Loucy (cell line): ENCODE results near the gene ACADSB.

Source experiments
- H2AFZ ChIP-seq: fragments of 200-600 bp; sonication (generic); 2 replicates; pipeline ENCODE4 v1.6.0; 2016; ENCODE audit warnings: antibody characterized with exemption, mild to moderate bottlenecking, low read length, moderate library complexity
- H3F3A ChIP-seq: fragments of 200-600 bp; 2 replicates; pipeline ENCODE4 v1.6.0; 2016; ENCODE audit warnings: antibody characterized with exemption, low read depth, mild to moderate bottlenecking
- H3K27me3 ChIP-seq: fragments of 200-600 bp; sonication (generic); 2 replicates; pipeline ENCODE4 v1.6.1; 2014; ENCODE audit warnings: low read length, mild to moderate bottlenecking; ENCODE audit not compliant: insufficient read depth, poor library complexity, severe bottlenecking
- H3K36me3 ChIP-seq: fragments of 200-600 bp; sonication (generic); 2 replicates; pipeline ENCODE4 v1.6.1; 2016; ENCODE audit warnings: low read length; ENCODE audit not compliant: insufficient read depth
- H3K4me1 ChIP-seq: fragments of 200-600 bp; sonication (generic); 2 replicates; pipeline ENCODE4 v1.5.1; 2014; ENCODE audit warnings: low read length, mild to moderate bottlenecking; ENCODE audit not compliant: insufficient read depth, poor library complexity, severe bottlenecking
- H3K4me2 ChIP-seq: fragments of 200-600 bp; sonication (generic); 2 replicates; pipeline ENCODE4 v1.6.0; 2014; ENCODE audit warnings: antibody characterized with exemption, low read length, low read depth, mild to moderate bottlenecking; ENCODE audit not compliant: poor library complexity, severe bottlenecking
- H3K4me3 ChIP-seq: fragments of 200-600 bp; sonication (generic); 2 replicates; pipeline ENCODE4 v1.5.1; 2014; ENCODE audit warnings: low read length, mild to moderate bottlenecking, mixed read lengths; ENCODE audit not compliant: poor library complexity, severe bottlenecking
- H3K79me2 ChIP-seq: fragments of 200-600 bp; sonication (generic); 2 replicates; pipeline ENCODE4 v1.6.1; 2014; ENCODE audit warnings: low read length; ENCODE audit not compliant: insufficient read depth
- H3K9ac ChIP-seq: fragments of 200-600 bp; sonication (generic); 2 replicates; pipeline ENCODE4 v1.6.0; 2014; ENCODE audit warnings: mild to moderate bottlenecking, low read depth, low read length, moderate library complexity; ENCODE audit not compliant: poor library complexity, severe bottlenecking
- H3K9me2 ChIP-seq: fragments of 200-600 bp; sonication (generic); replicated peaks from 2 replicates; pipeline ENCODE4 v1.6.1; 2016; ENCODE audit warnings: low read depth, low read length, mixed read lengths
- H3K9me3 ChIP-seq: fragments of 200-600 bp; sonication (generic); 2 replicates; pipeline ENCODE4 v1.6.1; 2014; ENCODE audit warnings: mild to moderate bottlenecking, antibody characterized with exemption, low read length, low read depth; ENCODE audit not compliant: insufficient read depth
- H4K20me1 ChIP-seq: fragments of 200-600 bp; sonication (generic); 2 replicates; pipeline ENCODE4 v1.6.0; 2014; ENCODE audit warnings: antibody characterized with exemption, low read length, mild to moderate bottlenecking; ENCODE audit not compliant: insufficient read depth, poor library complexity, severe bottlenecking
- CTCF ChIP-seq: fragments of 200-600 bp; sonication (generic); conservative IDR thresholded peaks from 2 replicates; pipeline ENCODE4 v1.5.1; 2014; ENCODE audit warnings: mild to moderate bottlenecking, antibody characterized with exemption, low read length
- EZH2phosphoT487 ChIP-seq: fragments of 200-600 bp; IDR thresholded peaks from 2 replicates; pipeline ENCODE4 v1.6.1; 2018; ENCODE audit warnings: antibody characterized with exemption, mild to moderate bottlenecking, moderate library complexity, borderline replicate concordance

The ACADSB gene

GRCh38 chr10:123021517-123021916 is 12.7 kb downstream of the ACADSB start:
- H2AFZ ChIP-seq = no peak overlapping the region
- no peaks in the 10 kb centered on the region for H3K4me1 ChIP-seq

GRCh38 chr10:123024540-123024939 is 15.7 kb downstream of the ACADSB start:
- Histone ChIP-seq H3K36me3 (no peaks in the 10 kb centered on the region), H3K4me3 (no peak overlapping the region), H3K9me3 (no peaks in the 10 kb centered on the region), H3K79me2 (no peaks in the 10 kb centered on the region), H2AFZ (no peak overlapping the region), H3K9me2 (no peaks in the 10 kb centered on the region), H3K9ac (no peak overlapping the region), H3K27me3 (no peaks in the 10 kb centered on the region), H3F3A (no peaks in the 10 kb centered on the region), H4K20me1 (no peaks in the 10 kb centered on the region), H3K4me2 (no peak overlapping the region), H3K4me1 (no peaks in the 10 kb centered on the region)
- TF ChIP-seq EZH2phosphoT487 = no peak
- no peak for TF ChIP-seq CTCF

More at GRCh38 chr10:123021517-123021916, 12.7 kb downstream of the ACADSB start:
- no peaks in the 10 kb centered on the region for H3K9me2 ChIP-seq
- no peaks in the 10 kb centered on the region for H3K27me3 ChIP-seq
- no peak overlapping the region for H3K9ac ChIP-seq
- no peak for TF ChIP-seq EZH2phosphoT487
- TF ChIP-seq CTCF = peak; percentile 81
- H3K9me3 ChIP-seq = no peaks in the 10 kb centered on the region
- no peaks in the 10 kb centered on the region for H4K20me1 ChIP-seq
- H3F3A ChIP-seq = no peaks in the 10 kb centered on the region
- no peaks in the 10 kb centered on the region for H3K79me2 ChIP-seq
- no peaks in the 10 kb centered on the region for H3K36me3 ChIP-seq
- H3K4me2 ChIP-seq = no peak overlapping the region
- H3K4me3 ChIP-seq = no peak overlapping the region

GRCh38 chr10:123026302-123026701 is 17.5 kb downstream of the ACADSB start:
- Histone ChIP-seq H3K4me3 (no peak overlapping the region), H3K4me2 (no peak overlapping the region), H3K79me2 (no peaks in the 10 kb centered on the region), H3K27me3 (no peaks in the 10 kb centered on the region), H3K9ac (no peak overlapping the region), H3F3A (no peaks in the 10 kb centered on the region), H2AFZ (no peak overlapping the region), H3K9me3 (no peaks in the 10 kb centered on the region), H3K36me3 (no peaks in the 10 kb centered on the region), H3K4me1 (no peaks in the 10 kb centered on the region), H3K9me2 (no peaks in the 10 kb centered on the region), H4K20me1 (no peaks in the 10 kb centered on the region)
- TF ChIP-seq EZH2phosphoT487 (no peak), CTCF (no peak)
